Measurements from ENCODE around the gene RABGAP1L.
"Not testable (repeated sequence)": the region's sequence is repeated elsewhere in the genome, so short reads cannot be mapped to it uniquely, and the experiment has no call there.

The RABGAP1L gene

DNA sequence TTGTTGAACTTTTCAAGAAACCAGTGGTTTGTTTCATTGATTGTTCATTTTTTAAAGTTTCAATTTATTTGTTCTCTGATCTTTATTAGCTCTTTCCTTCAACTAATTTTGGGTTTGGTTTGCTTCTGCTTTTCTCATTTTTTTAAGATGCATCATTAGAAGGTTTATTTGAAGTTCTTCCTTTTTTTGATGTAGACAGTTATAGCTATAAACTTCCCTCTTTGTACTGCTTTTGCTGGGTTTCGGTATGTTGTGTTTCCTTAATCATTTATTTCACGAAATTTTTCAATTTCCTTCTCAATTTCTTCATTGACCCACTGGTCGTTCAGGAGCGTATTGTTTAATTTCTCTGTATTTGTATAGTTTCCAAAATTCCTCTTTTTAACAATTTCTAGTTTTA is 155.1 kb downstream of the RABGAP1L start:
- no peak for DNase-seq

DNA sequence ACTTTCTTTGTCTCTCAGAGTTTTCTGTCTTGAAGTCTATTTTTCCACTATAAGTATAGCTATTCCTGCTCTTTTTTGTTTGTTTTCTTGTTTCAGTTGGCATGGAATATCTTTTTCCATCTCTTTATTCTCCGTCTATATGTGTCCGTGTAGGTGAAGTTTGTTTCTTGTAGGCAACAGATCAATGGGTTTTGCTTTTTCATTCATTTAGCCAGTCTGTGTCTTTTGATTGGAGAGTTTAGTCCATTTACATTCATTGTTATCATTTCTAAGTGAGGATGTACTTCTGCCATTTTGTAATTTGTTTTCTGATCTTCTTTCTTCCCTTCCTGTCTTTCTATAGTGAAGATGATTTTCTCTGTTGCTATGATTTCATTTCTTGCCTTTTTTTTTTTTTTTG is 155.9 kb downstream of the RABGAP1L start:
- DNase-seq, result no peak

- DNase-seq, result not testable (repeated sequence)
These were observed 161.6 kb downstream of the RABGAP1L start for GRCh38 chr1:174320897-174321296.

GRCh38 chr1:174322202-174322862 is 163.0 kb downstream of the RABGAP1L start:
- DNase-seq, result no peak

GRCh38 chr1:174324493-174324892 is 165.2 kb downstream of the RABGAP1L start:
- no peak for DNase-seq

GRCh38 chr1:174324939-174325338 is 165.6 kb downstream of the RABGAP1L start:
- no peak for DNase-seq

GRCh38 chr1:174326278-174326677 is 167.0 kb downstream of the RABGAP1L start:
- DNase-seq, result no peak

- DNase-seq, result no peak
These were observed 174.1 kb downstream of the RABGAP1L start for GRCh38 chr1:174333437-174333836.

DNA sequence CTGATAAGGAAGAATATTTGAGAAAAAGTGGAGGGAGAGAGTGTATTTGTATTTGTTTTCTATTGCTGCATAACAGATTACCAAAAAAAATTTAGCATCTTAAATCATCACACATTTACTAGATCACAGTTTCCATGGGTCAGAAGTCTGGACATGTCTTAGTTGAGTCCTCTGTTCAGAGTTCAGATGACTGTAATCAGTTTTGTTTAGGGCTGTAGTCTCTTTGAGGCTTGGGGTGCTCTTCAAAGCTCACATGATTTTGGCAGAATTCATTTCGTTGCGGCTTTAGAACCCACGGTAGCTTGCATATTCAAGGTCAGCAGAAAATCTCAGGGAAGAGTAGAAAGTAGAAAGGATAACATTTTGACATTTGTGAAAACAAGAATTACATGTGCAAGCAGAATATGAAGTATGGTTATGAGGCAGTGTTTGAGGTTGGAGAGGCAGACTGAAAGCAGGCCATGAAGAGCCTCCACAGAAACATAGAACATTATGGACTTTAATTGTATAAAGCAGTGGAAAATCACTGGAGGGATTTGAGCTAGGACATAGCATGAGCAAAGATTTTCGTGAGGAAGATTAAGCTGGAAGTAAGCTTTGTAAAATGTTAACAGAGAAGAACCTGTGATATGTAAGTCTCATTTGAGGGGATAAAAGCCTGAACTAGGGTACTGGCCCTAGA is 177.8 kb downstream of the RABGAP1L start:
- DNase-seq, result no peak

DNA sequence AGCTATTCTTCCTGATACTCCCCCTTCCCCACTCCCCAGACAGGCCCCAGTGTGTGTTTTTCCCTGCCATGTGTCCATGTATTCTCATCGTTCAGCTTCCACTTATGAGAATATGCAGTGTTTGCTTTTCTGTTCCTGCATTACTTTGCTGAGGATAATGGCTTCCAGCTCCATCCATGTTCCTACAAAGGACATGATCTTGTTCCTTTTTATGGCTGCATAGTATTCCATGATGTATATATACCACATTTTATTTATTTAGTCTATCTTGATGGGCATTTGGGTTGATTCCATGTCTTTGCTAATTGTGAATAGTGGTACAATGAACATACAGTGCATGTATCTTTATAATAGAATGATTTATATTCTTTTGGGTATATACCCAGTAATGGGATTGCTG is 181.1 kb downstream of the RABGAP1L start:
- DNase-seq, result not testable (repeated sequence)

- no peak for DNase-seq
These were observed 184.8 kb downstream of the RABGAP1L start for GRCh38 chr1:174344162-174344561.

DNA sequence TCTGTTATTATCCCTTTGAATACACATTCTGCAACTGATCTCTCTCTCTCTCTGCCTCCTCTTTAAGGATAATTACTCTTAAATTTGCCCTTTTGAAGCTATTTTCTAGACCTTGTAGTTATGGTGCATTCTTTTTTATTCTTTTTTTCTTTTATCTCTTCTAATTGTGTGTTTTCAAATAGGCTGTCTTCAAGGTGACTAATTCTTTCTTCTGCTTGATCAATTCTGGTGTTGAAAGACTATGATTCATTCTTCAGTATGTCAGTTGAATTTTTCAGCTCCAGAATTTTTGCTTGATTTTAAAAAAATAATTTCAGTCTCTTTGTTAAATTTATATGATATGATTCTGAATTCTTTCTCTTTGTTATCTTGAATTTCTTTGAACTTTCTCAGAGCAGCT is 192.8 kb downstream of the RABGAP1L start:
- DNase-seq, result no peak

- no peak for DNase-seq
These were observed 193.7 kb downstream of the RABGAP1L start for GRCh38 chr1:174352883-174353608.

DNA sequence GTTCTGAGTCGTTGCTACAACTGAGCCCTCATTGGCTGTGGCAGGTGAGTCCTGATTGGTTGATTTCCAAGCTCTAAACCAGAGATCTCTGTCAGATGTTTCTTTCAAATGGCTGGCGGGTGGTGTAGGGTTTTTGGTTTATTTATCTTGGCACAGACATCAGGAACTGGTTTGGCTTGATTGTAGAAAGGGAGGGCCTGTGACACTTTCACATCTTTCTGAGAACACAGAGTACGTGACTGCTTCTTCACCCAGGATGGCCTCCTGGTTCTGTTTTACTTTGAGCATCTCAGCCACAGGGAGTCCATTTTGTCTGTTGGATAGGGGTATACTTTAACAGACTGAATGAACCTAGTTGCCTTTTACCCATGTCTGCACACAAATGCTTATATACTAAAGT is 199.0 kb downstream of the RABGAP1L start:
- no peak for DNase-seq

- no peak for DNase-seq
These were observed 199.6 kb downstream of the RABGAP1L start for GRCh38 chr1:174358786-174359453.

DNA sequence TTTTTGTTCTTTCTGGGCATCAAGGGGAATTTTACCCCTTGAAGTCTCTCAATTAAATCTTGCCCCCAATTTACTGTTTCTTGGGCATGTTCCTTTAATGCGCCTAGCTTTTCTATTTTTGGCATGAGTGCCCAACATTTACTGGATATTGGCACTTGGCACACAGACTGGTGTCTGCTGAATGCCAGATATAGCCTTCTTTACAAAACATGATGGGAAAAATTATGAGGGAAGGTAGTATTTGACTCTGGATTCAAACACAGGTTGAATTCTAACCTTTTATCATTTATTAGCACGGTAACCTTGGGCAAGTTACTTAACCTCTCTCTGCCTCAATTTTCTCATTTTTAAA is 200.1 kb downstream of the RABGAP1L start:
- DNase-seq, result no peak

DNA sequence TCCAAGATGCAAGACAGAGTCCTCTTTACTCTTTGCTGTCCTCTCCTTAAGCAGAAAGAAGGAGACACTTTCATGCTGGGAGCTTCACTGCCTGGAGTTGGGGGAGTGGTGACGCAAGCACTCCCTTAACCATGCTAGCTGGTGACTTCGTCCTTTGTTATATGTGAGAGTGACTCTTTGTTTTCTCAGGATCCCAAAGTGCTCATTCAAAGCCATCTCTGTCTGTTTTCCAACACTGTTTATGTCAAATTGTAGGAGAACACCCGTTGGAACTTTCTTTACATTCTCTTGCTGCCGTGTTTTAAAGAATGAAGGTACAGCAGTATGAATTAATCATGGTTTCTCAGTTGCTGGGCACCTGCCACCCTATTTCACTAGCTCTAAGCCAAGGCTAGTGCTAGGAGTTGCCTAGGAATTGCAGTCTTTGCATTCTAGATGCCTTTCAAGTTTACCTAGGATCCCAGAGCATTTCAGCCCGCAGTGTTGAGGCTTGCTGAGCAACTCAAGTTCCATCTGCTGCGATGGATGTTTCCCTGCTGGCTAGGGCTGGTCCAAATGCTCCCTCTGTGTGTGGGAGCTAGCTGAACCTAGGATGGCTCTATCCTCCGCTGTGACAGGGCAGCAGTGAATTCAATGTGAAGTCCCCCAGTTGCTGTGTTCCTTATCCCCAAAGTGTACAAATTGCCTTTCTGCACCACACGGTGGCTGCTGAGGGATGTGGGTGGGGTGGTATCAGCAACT is 205.8 kb downstream of the RABGAP1L start:
- no peak for DNase-seq

DNA sequence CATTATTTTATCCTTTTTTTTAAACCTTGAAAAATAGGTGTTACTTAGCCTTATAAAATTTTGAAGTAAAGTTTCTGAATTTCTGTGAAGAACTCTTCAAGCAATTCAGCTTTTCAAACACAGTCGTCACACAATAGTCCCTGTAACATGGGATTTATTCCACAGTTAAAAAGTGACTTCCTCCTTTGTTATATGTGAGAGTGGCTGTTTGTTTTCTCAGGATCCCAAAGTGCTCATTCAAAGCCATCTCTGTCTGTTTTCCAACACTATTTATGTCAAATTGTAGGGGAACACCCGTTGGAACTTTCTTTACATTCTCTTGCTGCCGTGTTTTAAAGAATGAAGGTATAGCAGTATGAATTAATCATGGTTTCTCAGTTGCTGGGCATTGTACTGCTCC is 207.6 kb downstream of the RABGAP1L start:
- DNase-seq, result no peak

- no peak for DNase-seq
These were observed 208.6 kb downstream of the RABGAP1L start for GRCh38 chr1:174367892-174368291.

- DNase-seq, result no peak
These were observed 216.7 kb downstream of the RABGAP1L start for GRCh38 chr1:174376030-174376429.

- no peak for DNase-seq
These were observed 232.4 kb downstream of the RABGAP1L start for GRCh38 chr1:174391716-174392115.

DNA sequence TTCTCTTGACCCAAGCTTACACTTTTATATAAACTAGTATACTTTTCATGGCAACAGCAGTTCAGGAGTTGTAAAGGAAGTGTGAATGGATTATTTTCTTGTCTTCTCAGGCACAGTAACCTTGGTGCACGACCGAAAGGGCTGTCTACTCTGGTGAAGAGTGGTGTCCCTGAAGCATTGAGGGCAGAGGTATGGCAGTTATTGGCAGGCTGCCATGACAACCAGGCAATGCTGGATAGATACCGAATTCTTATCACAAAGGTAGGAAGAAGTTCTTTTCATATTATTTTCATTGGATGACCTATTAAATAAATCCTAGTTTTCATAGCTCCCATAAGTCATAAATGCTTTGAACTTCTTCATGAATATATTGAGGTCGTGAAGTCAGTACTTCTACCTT is 234.6 kb downstream of the RABGAP1L start:
- no peak for DNase-seq

DNA sequence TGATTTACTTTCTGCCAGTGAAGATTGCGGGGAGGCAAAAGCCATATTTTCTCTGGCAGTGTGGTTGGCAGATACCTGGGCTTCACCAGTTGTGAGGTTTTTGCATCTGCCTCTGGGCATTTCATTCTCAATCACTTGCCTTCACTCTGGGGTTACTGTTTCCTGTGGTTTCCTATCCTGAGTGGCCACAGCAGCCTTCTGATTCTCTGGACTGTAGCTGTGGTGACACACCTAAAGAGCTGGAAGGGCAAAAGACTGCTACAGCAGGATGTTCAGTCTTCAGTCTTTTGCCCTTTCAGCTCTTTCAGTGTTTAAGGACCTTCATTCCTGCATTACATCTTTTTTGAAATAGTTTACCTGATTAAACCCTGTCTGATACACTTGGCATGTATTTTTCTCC is 237.9 kb downstream of the RABGAP1L start:
- DNase-seq, result no peak

Measured in activated naive CD4-positive, alpha-beta T cell treated with anti-CD3 and anti-CD28 coated beads, Interleukin-2, amount 50 U/mL, for 16 hours (primary cell).